NCI-H526 (cell line): ENCODE results near the gene MDFIC2.
"Not testable (repeated sequence)": the region's sequence is repeated elsewhere in the genome, so short reads cannot be mapped to it uniquely, and the experiment has no call there.

ENCODE experiments used
- DNase-seq, 2 experiments: peaks; one replicate each; lab custom pipeline; 2025; lab: John Stamatoyannopoulos, UW

Gene MDFIC2

GRCh38 chr3:70256566-70256965 is 55.9 kb downstream of the MDFIC2 start:
- no peak for DNase-seq

- DNase-seq = no peak
Measured at GRCh38 chr3:70250492-70250891, 61.9 kb downstream of the MDFIC2 start.

- no peak for DNase-seq
Measured at GRCh38 chr3:70249509-70250160, 62.8 kb downstream of the MDFIC2 start.

- DNase-seq = no peak
Measured at GRCh38 chr3:70248856-70249255, 63.6 kb downstream of the MDFIC2 start.

GRCh38 chr3:70247955-70248354 is 64.5 kb downstream of the MDFIC2 start:
- no peak for DNase-seq

- DNase-seq = no peak
Measured at GRCh38 chr3:70245746-70246525, 66.5 kb downstream of the MDFIC2 start.

- DNase-seq = no peak
Measured at GRCh38 chr3:70244422-70244821, 68.0 kb downstream of the MDFIC2 start.

- no peak for DNase-seq
Measured at GRCh38 chr3:70242297-70242882, 70.0 kb downstream of the MDFIC2 start.

- no peak for DNase-seq
Measured at GRCh38 chr3:70233812-70234211, 78.6 kb downstream of the MDFIC2 start.

GRCh38 chr3:70233112-70233511 is 79.3 kb downstream of the MDFIC2 start:
- DNase-seq = no peak

- no peak for DNase-seq
Measured at GRCh38 chr3:70231266-70231701, 81.2 kb downstream of the MDFIC2 start.

- no peak for DNase-seq
Measured at GRCh38 chr3:70227437-70227836, 85.0 kb downstream of the MDFIC2 start.

GRCh38 chr3:70225146-70225545 is 87.3 kb downstream of the MDFIC2 start:
- DNase-seq = no peak

- no peak for DNase-seq
Measured at GRCh38 chr3:70224337-70224736, 88.1 kb downstream of the MDFIC2 start.

- no peak for DNase-seq
Measured at GRCh38 chr3:70218471-70218870, 94.0 kb downstream of the MDFIC2 start.

- DNase-seq = not testable (repeated sequence)
Measured at GRCh38 chr3:70211274-70211673, 101.2 kb downstream of the MDFIC2 start.

- no peak for DNase-seq
Measured at GRCh38 chr3:70201975-70202374, 110.5 kb downstream of the MDFIC2 start.

GRCh38 chr3:70189884-70190473 is 122.5 kb downstream of the MDFIC2 start:
- DNase-seq = no peak

- no peak for DNase-seq
Measured at GRCh38 chr3:70186221-70186620, 126.2 kb downstream of the MDFIC2 start.

- no peak for DNase-seq
Measured at GRCh38 chr3:70185661-70186060, 126.8 kb downstream of the MDFIC2 start.

GRCh38 chr3:70183781-70184504 is 128.5 kb downstream of the MDFIC2 start:
- DNase-seq = no peak

GRCh38 chr3:70182166-70182565 is 130.3 kb downstream of the MDFIC2 start:
- no peak for DNase-seq
